Endometrium (tissue), 2 donors: ENCODE results near the gene TTLL8.

Experiments used
- FAIRE-seq: peaks from 2 replicates; lab custom pipeline; 2012; peaks lifted over from hg19 to GRCh38; lab: Jason Lieb, UNC
- donor health status: control.
- donor health status: control.

TTLL8 gene

GRCh38 chr22:50017701-50018224 is 40.3 kb downstream of the TTLL8 start:
- FAIRE-seq: no peak

GRCh38 chr22:50016988-50017700 is 41.0 kb downstream of the TTLL8 start:
- no peak for FAIRE-seq

GRCh38 chr22:50016308-50016987 is 41.6 kb downstream of the TTLL8 start:
- FAIRE-seq: no peak

GRCh38 chr22:50015451-50016307 is 42.4 kb downstream of the TTLL8 start:
- FAIRE-seq: no peak

- FAIRE-seq: no peak
Measured at GRCh38 chr22:50014655-50015401, 43.3 kb downstream of the TTLL8 start.

GRCh38 chr22:50014053-50014501 is 44.0 kb downstream of the TTLL8 start:
- FAIRE-seq: no peak

GRCh38 chr22:50012211-50013181 is 45.6 kb downstream of the TTLL8 start, which contains the start of gene IL17REL:
Gene IL17REL, minus strand, starts transcription at chr22:50012765. Its CDS starts 119 bp downstream, at chr22:50012646.
- FAIRE-seq: no peak

- no peak for FAIRE-seq
Measured at GRCh38 chr22:50011447-50012210, 46.5 kb downstream of the TTLL8 start.

GRCh38 chr22:50010676-50011446 is 47.2 kb downstream of the TTLL8 start:
- no peak for FAIRE-seq

GRCh38 chr22:50009765-50010675 is 48.1 kb downstream of the TTLL8 start:
- FAIRE-seq: no peak

GRCh38 chr22:50009251-50009650 is 48.8 kb downstream of the TTLL8 start:
- FAIRE-seq: no peak

- FAIRE-seq: no peak
Measured at GRCh38 chr22:50008151-50009040, 49.7 kb downstream of the TTLL8 start.

- no peak for FAIRE-seq
Measured at GRCh38 chr22:50007057-50007511, 51.0 kb downstream of the TTLL8 start.

GRCh38 chr22:50004918-50005317 is 53.2 kb downstream of the TTLL8 start:
- FAIRE-seq: no peak

GRCh38 chr22:50002791-50003190 is 55.3 kb downstream of the TTLL8 start:
- FAIRE-seq: no peak

GRCh38 chr22:50001388-50002231 is 56.5 kb downstream of the TTLL8 start:
- no peak for FAIRE-seq
